ENCODE data around the gene TMEM53. TPM values are rescaled to one million over a fixed set of nuclear protein-coding genes. Genes with fewer than 3 reads are reported as not detected.

The TMEM53 gene
- total RNA-seq, 1 experiment from 2014 or later = 1.6 TPM

- H3K4me3 ChIP-seq = no peak overlapping the region
- H3K27ac ChIP-seq = no peak overlapping the region
- H3K27me3 ChIP-seq (replicated peaks) = peaks cover 5% of the 10 kb centered on the region; the same call in 1 of the 2 replicates
- no peaks in the 10 kb centered on the region for H3K9me3 ChIP-seq (replicated peaks)
- no peak for DNase-seq (ENCODE audit: low read depth in 1 of 2, low spot score in 2 of 2)
- no peaks in the 10 kb centered on the region for H3K36me3 ChIP-seq
- H3K4me1 ChIP-seq (replicated peaks) = no peaks in the 10 kb centered on the region
Observed at GRCh38 chr1:44693159-44693558, 18.9 kb upstream of the TMEM53 start.

GRCh38 chr1:44689447-44689765 lies 15.1 kb upstream of the TMEM53 start:
- H3K9me3 ChIP-seq (replicated peaks) = no peaks in the 10 kb centered on the region
- H3K4me3 ChIP-seq = no peak overlapping the region
- DNase-seq (ENCODE audit: low read depth in 1 of 2, low spot score in 2 of 2) = no peak
- no peaks in the 10 kb centered on the region for H3K36me3 ChIP-seq
- H3K27me3 ChIP-seq (replicated peaks) = peaks cover 8% of the 10 kb centered on the region; the same call in 1 of the 2 replicates
- H3K4me1 ChIP-seq (replicated peaks) = no peaks in the 10 kb centered on the region
- no peak overlapping the region for H3K27ac ChIP-seq

GRCh38 chr1:44688760-44689446 lies 14.6 kb upstream of the TMEM53 start:
- DNase-seq (ENCODE audit: low read depth in 1 of 2, low spot score in 2 of 2) = no peak
- no peaks in the 10 kb centered on the region for H3K36me3 ChIP-seq
- H3K27me3 ChIP-seq (replicated peaks) = peaks cover 11% of the 10 kb centered on the region; the same call in 1 of the 2 replicates
- no peaks in the 10 kb centered on the region for H3K9me3 ChIP-seq (replicated peaks)
- no peak overlapping the region for H3K27ac ChIP-seq
- H3K4me3 ChIP-seq = no peak overlapping the region
- H3K4me1 ChIP-seq (replicated peaks) = no peaks in the 10 kb centered on the region

- DNase-seq (ENCODE audit: low read depth in 1 of 2, low spot score in 2 of 2) = no peak
- no peak overlapping the region for H3K27ac ChIP-seq
- H3K27me3 ChIP-seq (replicated peaks) = peaks cover 12% of the 10 kb centered on the region; the same call in 1 of the 2 replicates
- no peaks in the 10 kb centered on the region for H3K4me1 ChIP-seq (replicated peaks)
- H3K4me3 ChIP-seq = no peak overlapping the region
- no peaks in the 10 kb centered on the region for H3K36me3 ChIP-seq
- H3K9me3 ChIP-seq (replicated peaks) = no peaks in the 10 kb centered on the region
Observed at GRCh38 chr1:44685881-44686280, 11.6 kb upstream of the TMEM53 start.

GRCh38 chr1:44685218-44685617 lies 10.9 kb upstream of the TMEM53 start:
- Histone ChIP-seq H3K27me3 (replicated peaks) (peaks cover 12% of the 10 kb centered on the region; the same call in 1 of the 2 replicates), H3K36me3 (no peaks in the 10 kb centered on the region), H3K27ac (no peak overlapping the region), H3K4me3 (no peak overlapping the region), H3K9me3 (replicated peaks) (no peaks in the 10 kb centered on the region), H3K4me1 (replicated peaks) (no peaks in the 10 kb centered on the region)
- no peak for DNase-seq (ENCODE audit: low read depth in 1 of 2, low spot score in 2 of 2)

- Histone ChIP-seq H3K4me3 (no peak overlapping the region), H3K4me1 (replicated peaks) (no peaks in the 10 kb centered on the region), H3K9me3 (replicated peaks) (no peaks in the 10 kb centered on the region), H3K27ac (no peak overlapping the region), H3K27me3 (replicated peaks) (peaks cover 12% of the 10 kb centered on the region; the same call in 1 of the 2 replicates), H3K36me3 (no peaks in the 10 kb centered on the region)
- DNase-seq (ENCODE audit: low read depth in 1 of 2, low spot score in 2 of 2) = no peak
Observed at GRCh38 chr1:44684525-44684924, 10.2 kb upstream of the TMEM53 start.

- Histone ChIP-seq H3K4me1 (replicated peaks) (no peaks in the 10 kb centered on the region), H3K27me3 (replicated peaks) (0 out of 2 replicates have a peak, but pooled peaks cover 7% of the 10 kb centered on the region), H3K9me3 (replicated peaks) (no peaks in the 10 kb centered on the region)
Observed at GRCh38 chr1:44682883-44683265, 8.6 kb upstream of the TMEM53 start.

GRCh38 chr1:44681905-44682882 lies 7.9 kb upstream of the TMEM53 start:
- Histone ChIP-seq H3K27ac (no peak overlapping the region), H3K36me3 (no peaks in the 10 kb centered on the region), H3K4me3 (no peak overlapping the region), H3K27me3 (replicated peaks) (0 out of 2 replicates have a peak, but pooled peaks cover 7% of the 10 kb centered on the region), H3K9me3 (replicated peaks) (no peaks in the 10 kb centered on the region), H3K4me1 (replicated peaks) (no peaks in the 10 kb centered on the region)
- no peak for DNase-seq (ENCODE audit: low read depth in 1 of 2, low spot score in 2 of 2)

More at GRCh38 chr1:44682883-44683265, 8.6 kb upstream of the TMEM53 start:
- H3K36me3 ChIP-seq = no peaks in the 10 kb centered on the region
- DNase-seq (ENCODE audit: low read depth in 1 of 2, low spot score in 2 of 2) = no peak
- no peak overlapping the region for H3K4me3 ChIP-seq
- no peak overlapping the region for H3K27ac ChIP-seq

GRCh38 chr1:44679468-44679867 lies 5.2 kb upstream of the TMEM53 start:
- no peak for DNase-seq (ENCODE audit: low read depth in 1 of 2, low spot score in 2 of 2)
- Histone ChIP-seq H3K36me3 (no peaks in the 10 kb centered on the region), H3K4me3 (no peak overlapping the region), H3K4me1 (replicated peaks) (peaks cover 5% of the 10 kb centered on the region), H3K9me3 (replicated peaks) (no peaks in the 10 kb centered on the region), H3K27ac (no peak overlapping the region), H3K27me3 (replicated peaks) (0 out of 2 replicates have a peak, but pooled peaks cover 4% of the 10 kb centered on the region)

GRCh38 chr1:44678626-44679025 lies 4.3 kb upstream of the TMEM53 start:
- peaks cover 7% of the 10 kb centered on the region for H3K4me1 ChIP-seq (replicated peaks)
- no peaks in the 10 kb centered on the region for H3K27me3 ChIP-seq (replicated peaks)
- DNase-seq (ENCODE audit: low read depth in 1 of 2, low spot score in 2 of 2) = no peak
- no peaks in the 10 kb centered on the region for H3K9me3 ChIP-seq (replicated peaks)
- H3K27ac ChIP-seq = no peak overlapping the region
- H3K36me3 ChIP-seq = no peaks in the 10 kb centered on the region
- H3K4me3 ChIP-seq = no peak overlapping the region

GRCh38 chr1:44678120-44678519 lies 3.8 kb upstream of the TMEM53 start:
- no peaks in the 10 kb centered on the region for H3K27me3 ChIP-seq (replicated peaks)
- H3K9me3 ChIP-seq (replicated peaks) = no peaks in the 10 kb centered on the region
- DNase-seq (ENCODE audit: low read depth in 1 of 2, low spot score in 2 of 2) = no peak
- no peak overlapping the region for H3K27ac ChIP-seq
- H3K4me3 ChIP-seq = no peak overlapping the region
- no peaks in the 10 kb centered on the region for H3K36me3 ChIP-seq
- H3K4me1 ChIP-seq (replicated peaks) = peaks cover 12% of the 10 kb centered on the region

GRCh38 chr1:44677201-44677766 lies 3.0 kb upstream of the TMEM53 start:
- no peak overlapping the region for H3K27ac ChIP-seq
- H3K36me3 ChIP-seq = no peaks in the 10 kb centered on the region
- H3K4me3 ChIP-seq = no peak overlapping the region
- DNase-seq (ENCODE audit: low read depth in 1 of 2, low spot score in 2 of 2) = no peak
- H3K9me3 ChIP-seq (replicated peaks) = no peaks in the 10 kb centered on the region
- H3K27me3 ChIP-seq (replicated peaks) = no peaks in the 10 kb centered on the region
- peaks cover 21% of the 10 kb centered on the region for H3K4me1 ChIP-seq (replicated peaks)

- Histone ChIP-seq H3K27me3 (replicated peaks) (no peaks in the 10 kb centered on the region), H3K27ac (no peak overlapping the region), H3K36me3 (no peaks in the 10 kb centered on the region), H3K4me3 (no peak overlapping the region), H3K4me1 (replicated peaks) (peaks cover 25% of the 10 kb centered on the region), H3K9me3 (replicated peaks) (no peaks in the 10 kb centered on the region)
- DNase-seq (ENCODE audit: low read depth in 1 of 2, low spot score in 2 of 2) = no peak
Observed at GRCh38 chr1:44676484-44677200, 2.4 kb upstream of the TMEM53 start.
